Coronary artery (tissue), 2 donors: ENCODE data around the gene UQCC2.

Experiments
- DNase-seq: peaks from one replicate; pipeline ENCODE4 v3.0.0-alpha.2; 2017; ENCODE audit warnings: low spot score
- H3K27ac ChIP-seq, 2 donors: fragments of 200-600 bp; sonication (generic); one replicate each; pipeline ENCODE4 v1.5.1; 2016 to 2019
- H3K4me3 ChIP-seq: fragments of 200-600 bp; sonication (generic); 2 replicates; pipeline ENCODE4 v1.5.1; 2016; ENCODE audit warnings: mild to moderate bottlenecking, moderate library complexity
- CTCF ChIP-seq: fragments of 200-600 bp; sonication (generic); IDR thresholded peaks from one replicate; pipeline ENCODE4 v1.5.1; 2019; ENCODE audit warnings: antibody characterized with exemption

The UQCC2 gene

GRCh38 chr6:33670971-33671743, 40.3 kb downstream of the UQCC2 start:
- H3K4me3 ChIP-seq, result no peak overlapping the region
- H3K27ac ChIP-seq, result no peak overlapping the region
- TF ChIP-seq CTCF, result no peak
- DNase-seq, result no peak

GRCh38 chr6:33670086-33670660, 41.3 kb downstream of the UQCC2 start:
- Histone ChIP-seq H3K4me3 (no peak overlapping the region), H3K27ac (no peak overlapping the region)
- TF ChIP-seq CTCF, result no peak
- DNase-seq, result no peak

GRCh38 chr6:33668914-33669313, 42.6 kb downstream of the UQCC2 start:
- DNase-seq, result no peak
- Histone ChIP-seq H3K4me3 (no peak overlapping the region), H3K27ac (no peak overlapping the region)
- no peak for TF ChIP-seq CTCF

- Histone ChIP-seq H3K27ac (no peak overlapping the region), H3K4me3 (no peak overlapping the region)
- TF ChIP-seq CTCF, result no peak
- no peak for DNase-seq
These were observed 43.2 kb downstream of the UQCC2 start for GRCh38 chr6:33668328-33668727.

- Histone ChIP-seq H3K27ac (no peak overlapping the region), H3K4me3 (no peak overlapping the region)
- DNase-seq, result no peak
- no peak for TF ChIP-seq CTCF
These were observed 43.7 kb downstream of the UQCC2 start for GRCh38 chr6:33667776-33668175.

- no peak overlapping the region for H3K4me3 ChIP-seq
- no peak for DNase-seq
- no peak overlapping the region for H3K27ac ChIP-seq
- no peak for TF ChIP-seq CTCF
These were observed 44.4 kb downstream of the UQCC2 start for GRCh38 chr6:33667072-33667471.

GRCh38 chr6:33665957-33666356, 45.5 kb downstream of the UQCC2 start:
- TF ChIP-seq CTCF, result no peak
- H3K27ac ChIP-seq, result no peak overlapping the region
- H3K4me3 ChIP-seq, result no peak overlapping the region
- DNase-seq, result no peak
